HG02943 (cell line): Measurements from ENCODE around the gene JAZF1.

Source experiments
- ATAC-seq: cut with Tn5 transposase; IDR thresholded peaks from one replicate; pipeline ENCODE4 v1.9.1; 2021; ENCODE audit warnings: mild to moderate bottlenecking, low read depth, moderate library complexity; ENCODE audit not compliant: unreplicated experiment

Gene JAZF1

GRCh38 chr7:27812706-27813105, 367.9 kb downstream of the JAZF1 start:
- ATAC-seq = no peak

- ATAC-seq = no peak
These were observed 370.4 kb downstream of the JAZF1 start for GRCh38 chr7:27810186-27810585.

- no peak for ATAC-seq
These were observed 372.0 kb downstream of the JAZF1 start for GRCh38 chr7:27808626-27809025.

- no peak for ATAC-seq
These were observed 376.5 kb downstream of the JAZF1 start for GRCh38 chr7:27804139-27804538.

- ATAC-seq = no peak
These were observed 377.6 kb downstream of the JAZF1 start for GRCh38 chr7:27802999-27803398.

GRCh38 chr7:27799212-27799611, 381.4 kb downstream of the JAZF1 start:
- no peak for ATAC-seq

- no peak for ATAC-seq
These were observed 384.6 kb downstream of the JAZF1 start for GRCh38 chr7:27795977-27796376.

GRCh38 chr7:27793780-27794179, 386.8 kb downstream of the JAZF1 start:
- ATAC-seq = no peak

- ATAC-seq = no peak
These were observed 392.2 kb downstream of the JAZF1 start for GRCh38 chr7:27788437-27788836.

- ATAC-seq = no peak
These were observed 396.1 kb downstream of the JAZF1 start for GRCh38 chr7:27784399-27785053.

- no peak for ATAC-seq
These were observed 397.7 kb downstream of the JAZF1 start for GRCh38 chr7:27782849-27783248.

GRCh38 chr7:27781188-27781587, 399.4 kb downstream of the JAZF1 start:
- ATAC-seq = no peak
